ENCODE results near the gene OLA1.

OLA1 gene

DNA sequence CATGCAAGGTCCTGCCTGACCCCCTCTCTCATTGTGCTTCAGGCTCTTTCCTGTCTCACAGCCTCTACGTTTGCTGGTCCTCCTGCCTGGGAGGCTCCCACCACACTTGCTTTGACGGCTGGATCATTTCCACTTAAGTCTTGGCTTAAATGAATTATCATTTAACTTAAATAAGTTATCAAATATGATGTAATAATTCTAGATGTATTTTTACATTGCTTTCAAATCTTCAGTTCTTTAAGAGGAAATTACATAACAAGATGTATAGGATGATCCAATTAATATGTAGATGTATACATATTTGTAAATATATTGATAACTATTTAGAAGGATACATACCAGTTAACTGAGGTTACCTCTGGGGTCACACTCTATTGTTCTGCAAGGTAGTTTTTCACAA, 180.5 kb downstream of the OLA1 start:
- no peaks in the 10 kb centered on the region for H3K4me1 ChIP-seq (ENCODE audit: low read length)
- H3K9ac ChIP-seq (ENCODE audit: low read length): no peak overlapping the region
- H3K4me2 ChIP-seq (ENCODE audit: low read depth, low read length): no peak overlapping the region
- no peak overlapping the region for H2AFZ ChIP-seq (ENCODE audit: low read length)
- no peaks in the 10 kb centered on the region for H3K9me2 ChIP-seq (replicated peaks; ENCODE audit: insufficient read depth, low read length)
- TF ChIP-seq CTCF (IDR thresholded peaks at IDR 0.05; ENCODE audit: low read length) (no peak), EZH2phosphoT487 (IDR thresholded peaks at IDR 0.05; ENCODE audit: low read length) (no peak), EZH2 (optimal IDR thresholded peaks at IDR 0.05; ENCODE audit: low read depth, low read length) (no peak)
- H3K9me3 ChIP-seq (replicated peaks; ENCODE audit: insufficient read depth, low read length): no peaks in the 10 kb centered on the region
- no peaks in the 10 kb centered on the region for H3K27me3 ChIP-seq (replicated peaks; ENCODE audit: insufficient read depth, low read length)
- no peak overlapping the region for H3K27ac ChIP-seq (ENCODE audit: low read length)
- no peak overlapping the region for H3K4me3 ChIP-seq (ENCODE audit: low read length)
- no peaks in the 10 kb centered on the region for H3K79me2 ChIP-seq (ENCODE audit: low read length)
- no peaks in the 10 kb centered on the region for H4K20me1 ChIP-seq (ENCODE audit: insufficient read depth, low read length)
- H3K36me3 ChIP-seq (replicated peaks; ENCODE audit: insufficient read depth, low read length): no peaks in the 10 kb centered on the region
- no peak for DNase-seq
- H3F3A ChIP-seq (ENCODE audit: insufficient read depth, low read length): no peaks in the 10 kb centered on the region

DNA sequence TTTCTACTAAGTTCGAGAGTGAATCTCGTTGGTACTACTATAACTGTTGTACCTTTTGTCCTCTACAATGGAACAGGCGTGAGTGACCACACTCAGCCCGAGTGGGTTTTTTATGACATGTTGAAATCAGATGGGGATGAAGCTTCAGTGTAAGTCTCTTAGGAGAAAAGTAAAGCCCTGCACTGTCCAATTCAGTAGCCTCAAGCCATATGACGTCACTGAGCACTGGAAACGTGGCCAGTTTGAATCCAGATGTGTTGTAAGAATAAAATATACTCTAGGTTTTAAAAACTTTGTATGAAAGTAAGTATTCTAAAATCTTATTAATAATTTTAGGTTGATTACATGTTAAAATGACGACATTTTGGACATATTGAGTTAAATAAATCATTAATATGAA, 181.5 kb downstream of the OLA1 start:
- H3F3A ChIP-seq (ENCODE audit: insufficient read depth, low read length): no peaks in the 10 kb centered on the region
- TF ChIP-seq EZH2phosphoT487 (IDR thresholded peaks at IDR 0.05; ENCODE audit: low read length) (no peak), CTCF (IDR thresholded peaks at IDR 0.05; ENCODE audit: low read length) (no peak)

GRCh38 chr2:174063492-174064092, 184.7 kb downstream of the OLA1 start:
- H3K9me3 ChIP-seq (replicated peaks; ENCODE audit: insufficient read depth, low read length): no peaks in the 10 kb centered on the region
- no peak overlapping the region for H3K9ac ChIP-seq (ENCODE audit: low read length)
- no peak overlapping the region for H3K27ac ChIP-seq (ENCODE audit: low read length)
- H3K4me1 ChIP-seq (ENCODE audit: low read length): no peaks in the 10 kb centered on the region
- H3K27me3 ChIP-seq (replicated peaks; ENCODE audit: insufficient read depth, low read length): no peaks in the 10 kb centered on the region
- DNase-seq: no peak
- no peak for TF ChIP-seq EZH2 (optimal IDR thresholded peaks at IDR 0.05; ENCODE audit: low read depth, low read length)
- no peak for TF ChIP-seq EZH2phosphoT487 (IDR thresholded peaks at IDR 0.05; ENCODE audit: low read length)
- no peak for TF ChIP-seq CTCF (IDR thresholded peaks at IDR 0.05; ENCODE audit: low read length)
- no peaks in the 10 kb centered on the region for H4K20me1 ChIP-seq (ENCODE audit: insufficient read depth, low read length)
- no peaks in the 10 kb centered on the region for H3K36me3 ChIP-seq (replicated peaks; ENCODE audit: insufficient read depth, low read length)
- H3K9me2 ChIP-seq (replicated peaks; ENCODE audit: insufficient read depth, low read length): no peaks in the 10 kb centered on the region
- no peak overlapping the region for H3K4me2 ChIP-seq (ENCODE audit: low read depth, low read length)
- H2AFZ ChIP-seq (ENCODE audit: low read length): no peak overlapping the region
- no peaks in the 10 kb centered on the region for H3K79me2 ChIP-seq (ENCODE audit: low read length)
- no peaks in the 10 kb centered on the region for H3F3A ChIP-seq (ENCODE audit: insufficient read depth, low read length)
- no peak overlapping the region for H3K4me3 ChIP-seq (ENCODE audit: low read length)

More for the DNA sequence above, 181.5 kb downstream of the OLA1 start:
- H3K9me3 ChIP-seq (replicated peaks; ENCODE audit: insufficient read depth, low read length): no peaks in the 10 kb centered on the region
- no peak overlapping the region for H3K4me3 ChIP-seq (ENCODE audit: low read length)
- H2AFZ ChIP-seq (ENCODE audit: low read length): no peak overlapping the region
- no peaks in the 10 kb centered on the region for H3K9me2 ChIP-seq (replicated peaks; ENCODE audit: insufficient read depth, low read length)
- no peak overlapping the region for H3K27ac ChIP-seq (ENCODE audit: low read length)
- H3K4me1 ChIP-seq (ENCODE audit: low read length): no peaks in the 10 kb centered on the region
- H3K9ac ChIP-seq (ENCODE audit: low read length): no peak overlapping the region
- no peak overlapping the region for H3K4me2 ChIP-seq (ENCODE audit: low read depth, low read length)
- no peaks in the 10 kb centered on the region for H3K27me3 ChIP-seq (replicated peaks; ENCODE audit: insufficient read depth, low read length)
- DNase-seq: no peak
- H3K79me2 ChIP-seq (ENCODE audit: low read length): no peaks in the 10 kb centered on the region
- no peaks in the 10 kb centered on the region for H4K20me1 ChIP-seq (ENCODE audit: insufficient read depth, low read length)
- H3K36me3 ChIP-seq (replicated peaks; ENCODE audit: insufficient read depth, low read length): no peaks in the 10 kb centered on the region
